ENCODE measurements around the gene RUNX3. TPM values are rescaled to one million over a fixed set of nuclear protein-coding genes. Genes with fewer than 3 reads are reported as not detected.

The RUNX3 gene
- total RNA-seq, 1 experiment from 2014 or later: 1.5 TPM

GRCh38 chr1:24868016-24868875, 61.8 kb downstream of the RUNX3 start:
- no peak overlapping the region for H3K4me3 Mint-ChIP-seq
- DNase-seq (ENCODE audit: low spot score) (no peak), ATAC-seq (no peak)
- no peaks in the 10 kb centered on the region for H3K9me3 Mint-ChIP-seq
- ChIA-PET POLR2A (interaction anchor here (0.6 kb wide), 1 partner anchor 44 kb away, joined by 7 read pairs; no protein-coding TSS in a partner anchor), CTCF (no interaction called here)
- H3K27ac Mint-ChIP-seq: no peak overlapping the region
- H3K4me1 Mint-ChIP-seq: peaks cover 8% of the 10 kb centered on the region
- no peaks in the 10 kb centered on the region; the same call in 1 of the 2 replicates for H3K27me3 Mint-ChIP-seq (ENCODE audit: low read depth)
- no peaks in the 10 kb centered on the region for H3K36me3 Mint-ChIP-seq
- TF ChIP-seq USF1 (CRISPR knock-in tag; IDR thresholded peaks at IDR 0.05) (no peak), ATF3 (CRISPR knock-in tag; conservative IDR thresholded peaks at IDR 0.05) (no peak), CREB1 (CRISPR knock-in tag; IDR thresholded peaks at IDR 0.05) (no peak), ZNF423 (CRISPR knock-in tag; IDR thresholded peaks at IDR 0.05) (no peak), RORB (CRISPR knock-in tag; IDR thresholded peaks at IDR 0.05) (no peak), MAX (CRISPR knock-in tag; IDR thresholded peaks at IDR 0.05) (no peak), ESRRA (CRISPR knock-in tag; IDR thresholded peaks at IDR 0.05; ENCODE audit: borderline replicate concordance) (no peak), NR2C2 (CRISPR knock-in tag; IDR thresholded peaks at IDR 0.05) (no peak), CDX4 (CRISPR knock-in tag; IDR thresholded peaks at IDR 0.05; ENCODE audit: borderline replicate concordance) (no peak), ZBTB43 (CRISPR knock-in tag; IDR thresholded peaks at IDR 0.05) (no peak), EMX1 (CRISPR knock-in tag; IDR thresholded peaks at IDR 0.05) (no peak), ZNF232 (CRISPR knock-in tag; IDR thresholded peaks at IDR 0.05) (no peak), IRF2 (CRISPR knock-in tag; IDR thresholded peaks at IDR 0.05; ENCODE audit: borderline replicate concordance, low read depth) (no peak), ARID4B (CRISPR knock-in tag; IDR thresholded peaks at IDR 0.05; ENCODE audit: borderline replicate concordance) (no peak)

GRCh38 chr1:24867084-24867870, 62.8 kb downstream of the RUNX3 start:
- no peak for ATAC-seq
- no peak overlapping the region for H3K4me3 Mint-ChIP-seq
- H3K27ac Mint-ChIP-seq: no peak overlapping the region
- no peaks in the 10 kb centered on the region for H3K9me3 Mint-ChIP-seq
- DNase-seq (ENCODE audit: low spot score): no peak
- H3K27me3 Mint-ChIP-seq (ENCODE audit: low read depth): no peaks in the 10 kb centered on the region; the same call in 1 of the 2 replicates
- peaks cover 13% of the 10 kb centered on the region for H3K4me1 Mint-ChIP-seq
- no peaks in the 10 kb centered on the region for H3K36me3 Mint-ChIP-seq
- CTCF ChIA-PET: interaction anchor here (0.5 to 0.6 kb wide), 2 partner anchors 9 to 340 kb away, joined by 3 read pairs; no protein-coding TSS in a partner anchor
- POLR2A ChIA-PET: interaction anchor here (0.6 kb wide), 1 partner anchor 43 kb away, joined by 7 read pairs; no protein-coding TSS in a partner anchor
- TF ChIP-seq STAT6 (CRISPR knock-in tag; conservative IDR thresholded peaks at IDR 0.05; ENCODE audit: low read depth) (no peak), ZNF317 (CRISPR knock-in tag; IDR thresholded peaks at IDR 0.05; ENCODE audit: borderline replicate concordance, low read depth) (no peak), CREM (CRISPR knock-in tag; IDR thresholded peaks at IDR 0.05) (no peak), SMAD3 (CRISPR knock-in tag; IDR thresholded peaks at IDR 0.05; ENCODE audit: borderline replicate concordance) (no peak), MAX (CRISPR knock-in tag; IDR thresholded peaks at IDR 0.05) (no peak), SMAD4 (CRISPR knock-in tag; IDR thresholded peaks at IDR 0.05) (no peak), ZNF138 (CRISPR knock-in tag; conservative IDR thresholded peaks at IDR 0.05) (no peak), USF1 (CRISPR knock-in tag; IDR thresholded peaks at IDR 0.05) (no peak)

Measured in WTC11 (cell line).